ENCODE results near the gene ZNF723. TPM values are rescaled to one million over a fixed set of nuclear protein-coding genes. Genes with fewer than 3 reads are reported as not detected.

ZNF723 gene
- total RNA-seq, 4 donors from 2014 or later, result not detected

- intact Hi-C loops (cut with DNase I; ENCODE audit: low total_unique reads), result no loop called here
- no peak for TF ChIP-seq POLR2A (IDR thresholded peaks at IDR 0.05)
- TF ChIP-seq, protein P1, sequence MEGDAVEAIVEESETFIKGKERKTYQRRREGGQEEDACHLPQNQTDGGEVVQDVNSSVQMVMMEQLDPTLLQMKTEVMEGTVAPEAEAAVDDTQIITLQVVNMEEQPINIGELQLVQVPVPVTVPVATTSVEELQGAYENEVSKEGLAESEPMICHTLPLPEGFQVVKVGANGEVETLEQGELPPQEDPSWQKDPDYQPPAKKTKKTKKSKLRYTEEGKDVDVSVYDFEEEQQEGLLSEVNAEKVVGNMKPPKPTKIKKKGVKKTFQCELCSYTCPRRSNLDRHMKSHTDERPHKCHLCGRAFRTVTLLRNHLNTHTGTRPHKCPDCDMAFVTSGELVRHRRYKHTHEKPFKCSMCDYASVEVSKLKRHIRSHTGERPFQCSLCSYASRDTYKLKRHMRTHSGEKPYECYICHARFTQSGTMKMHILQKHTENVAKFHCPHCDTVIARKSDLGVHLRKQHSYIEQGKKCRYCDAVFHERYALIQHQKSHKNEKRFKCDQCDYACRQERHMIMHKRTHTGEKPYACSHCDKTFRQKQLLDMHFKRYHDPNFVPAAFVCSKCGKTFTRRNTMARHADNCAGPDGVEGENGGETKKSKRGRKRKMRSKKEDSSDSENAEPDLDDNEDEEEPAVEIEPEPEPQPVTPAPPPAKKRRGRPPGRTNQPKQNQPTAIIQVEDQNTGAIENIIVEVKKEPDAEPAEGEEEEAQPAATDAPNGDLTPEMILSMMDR (IDR thresholded peaks at IDR 0.05), result no peak
- no peaks in the 10 kb centered on the region for H3K9me3 ChIP-seq
Measured at GRCh38 chr19:22893855-22894270, 61.8 kb downstream of the ZNF723 start.

DNA sequence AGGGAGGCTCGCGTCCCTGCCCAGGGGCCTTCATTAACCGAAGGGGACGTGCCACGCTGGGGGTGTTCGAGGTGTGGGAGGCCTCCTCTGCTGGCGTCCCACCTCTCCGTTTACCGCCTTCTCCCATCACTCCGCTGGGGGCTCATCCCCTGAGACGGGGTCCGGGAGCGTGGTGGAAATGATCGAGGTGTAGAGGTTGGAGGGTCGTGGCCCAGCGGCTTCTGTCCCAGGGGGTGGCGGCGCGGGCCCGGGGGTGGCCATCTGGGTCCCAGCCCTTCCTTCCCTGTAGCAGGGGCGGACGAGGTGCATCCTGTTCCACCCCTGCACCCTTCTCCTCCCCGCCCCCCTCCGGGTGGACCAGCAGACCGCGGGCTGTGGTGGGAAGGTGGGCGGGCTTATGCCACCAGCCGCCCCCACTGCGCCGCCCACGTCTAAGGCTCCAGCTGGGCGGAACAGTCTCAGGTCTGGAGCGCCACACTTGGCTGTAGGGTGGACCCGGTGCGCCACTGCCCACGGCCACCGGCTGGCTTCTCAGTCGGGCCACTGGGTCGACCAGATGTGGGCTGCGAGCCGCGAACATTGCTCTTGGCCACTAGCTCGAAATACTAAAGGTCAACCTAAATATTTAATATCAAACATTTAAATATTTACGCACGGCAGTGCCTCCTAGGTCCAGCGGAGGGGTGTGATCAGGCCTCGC lies 69.5 kb downstream of the ZNF723 start:
- Histone ChIP-seq H3K9me3 (no peaks in the 10 kb centered on the region), H3K36me3 (no peaks in the 10 kb centered on the region), H3K27me3 (no peaks in the 10 kb centered on the region), H3K4me1 (no peaks in the 10 kb centered on the region), H3K4me3 (no peak overlapping the region), H3K27ac (no peak overlapping the region)
- TF ChIP-seq POLR2A (IDR thresholded peaks at IDR 0.05), result no peak
- TF ChIP-seq, protein P1 (IDR thresholded peaks at IDR 0.05), result no peak
- intact Hi-C loops (cut with DNase I; ENCODE audit: low total_unique reads), result no loop called here
- DNase-seq, result no peak

More at GRCh38 chr19:22893855-22894270, 61.8 kb downstream of the ZNF723 start:
- no peak for DNase-seq
- Histone ChIP-seq H3K27ac (no peak overlapping the region), H3K36me3 (no peaks in the 10 kb centered on the region), H3K27me3 (no peaks in the 10 kb centered on the region), H3K4me1 (no peaks in the 10 kb centered on the region), H3K4me3 (no peak overlapping the region)

Small RNA genes within 50 kb of the gene (small RNA-seq; reads per million reads assigned to genes)
- not detected for gene VN1R88P

Other genes with a start within 250 kb of the ZNF723 start
- gene ZNF492, start 198.0 kb upstream of the ZNF723 start, total RNA-seq, result 1 to 10 TPM in 1 of 4 donors, under 1 TPM in 2, not detected in 1; 0.51 to 2.9 (median 0.95) TPM
- under 1 TPM in 3 of 4 donors, not detected in 1; 0.26 to 0.55 (median 0.43) TPM for gene ZNF99, start 48.1 kb upstream of the ZNF723 start, total RNA-seq
- 1 to 10 TPM in 3 of 4 donors, under 1 TPM in 1; 0.76 to 6.4 (median 3.7) TPM for gene ZNF728, start 170.9 kb downstream of the ZNF723 start, total RNA-seq

Data from uterus (tissue), 4 donors.